ENCODE data around the gene SF3B4. TPM values are rescaled to one million over a fixed set of nuclear protein-coding genes. Genes with fewer than 3 reads are reported as not detected.
A peak's percentile ranks its signal among the peaks of the same experiment; 100 is the strongest.

SF3B4 gene
- total and polyA plus RNA-seq, 2 of the 8 experiments (the other 6 are each of a cell fraction or from before 2014, with no cell fraction given): 81.1 to 122 TPM

DNA sequence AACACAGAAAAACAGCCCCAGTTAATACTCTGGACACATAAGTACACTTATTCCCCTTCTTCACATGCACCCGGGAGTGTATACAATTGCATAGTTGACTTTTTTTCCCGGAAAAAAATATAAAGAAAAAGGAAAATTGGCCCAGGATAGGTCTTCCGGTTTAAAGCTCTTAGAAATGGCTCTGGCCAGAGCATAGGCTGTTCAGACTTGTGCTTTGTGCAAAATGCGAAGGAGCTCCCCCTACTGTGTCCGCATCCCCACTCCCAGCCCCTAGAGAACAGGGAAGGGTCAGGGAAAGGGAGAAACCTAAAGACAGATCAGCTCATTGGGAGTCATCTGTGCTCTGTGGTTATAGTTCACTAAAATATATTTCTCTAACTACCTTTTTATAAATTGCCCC lies 14.6 kb upstream of the SF3B4 start (continued):
- TF ChIP-seq RNF2 (IDR thresholded peaks at IDR 0.05; ENCODE audit: borderline replicate concordance, low read depth, low read length, missing control alignments, poor library complexity, severe bottlenecking) (no peak), PHF8 (conservative IDR thresholded peaks at IDR 0.05; ENCODE audit: low read depth, low read length) (no peak), SP4 (IDR thresholded peaks at IDR 0.05; ENCODE audit: low read length) (no peak), CTBP2 (IDR thresholded peaks at IDR 0.05; ENCODE audit: borderline replicate concordance, insufficient read depth, insufficient read length, low read length) (no peak), CHD1 (IDR thresholded peaks at IDR 0.05; ENCODE audit: low read depth, low read length) (no peak), EZH2 (IDR thresholded peaks at IDR 0.05; ENCODE audit: low read depth, low read length, severe bottlenecking) (no peak)
- TF ChIP-seq, protein P1, sequence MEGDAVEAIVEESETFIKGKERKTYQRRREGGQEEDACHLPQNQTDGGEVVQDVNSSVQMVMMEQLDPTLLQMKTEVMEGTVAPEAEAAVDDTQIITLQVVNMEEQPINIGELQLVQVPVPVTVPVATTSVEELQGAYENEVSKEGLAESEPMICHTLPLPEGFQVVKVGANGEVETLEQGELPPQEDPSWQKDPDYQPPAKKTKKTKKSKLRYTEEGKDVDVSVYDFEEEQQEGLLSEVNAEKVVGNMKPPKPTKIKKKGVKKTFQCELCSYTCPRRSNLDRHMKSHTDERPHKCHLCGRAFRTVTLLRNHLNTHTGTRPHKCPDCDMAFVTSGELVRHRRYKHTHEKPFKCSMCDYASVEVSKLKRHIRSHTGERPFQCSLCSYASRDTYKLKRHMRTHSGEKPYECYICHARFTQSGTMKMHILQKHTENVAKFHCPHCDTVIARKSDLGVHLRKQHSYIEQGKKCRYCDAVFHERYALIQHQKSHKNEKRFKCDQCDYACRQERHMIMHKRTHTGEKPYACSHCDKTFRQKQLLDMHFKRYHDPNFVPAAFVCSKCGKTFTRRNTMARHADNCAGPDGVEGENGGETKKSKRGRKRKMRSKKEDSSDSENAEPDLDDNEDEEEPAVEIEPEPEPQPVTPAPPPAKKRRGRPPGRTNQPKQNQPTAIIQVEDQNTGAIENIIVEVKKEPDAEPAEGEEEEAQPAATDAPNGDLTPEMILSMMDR (IDR thresholded peaks at IDR 0.05; ENCODE audit: control extremely low read depth in 1 of 3, insufficient read depth in 1 of 3, low read depth in 1 of 3, low read length in 3 of 3): peak; percentile 42 to 56 (median 43)

Data from H1 (cell line).